HK-2 (cell line): Measurements from ENCODE around the gene TBC1D4.
A peak's percentile ranks its signal among the peaks of the same experiment; 100 is the strongest.
"Not testable (repeated sequence)": the region's sequence is repeated elsewhere in the genome, so short reads cannot be mapped to it uniquely, and the experiment has no call there.

Experiments used
- DNase-seq: peaks from one replicate; pipeline ENCODE4 v3.0.0-alpha.2; 2018; ENCODE audit not compliant: unreplicated experiment

Gene TBC1D4

GRCh38 chr13:75360170-75360569 lies 121.8 kb downstream of the TBC1D4 start:
- DNase-seq, result no peak

- DNase-seq, result peak; percentile 24
These were observed 122.7 kb downstream of the TBC1D4 start for GRCh38 chr13:75359266-75359665.

GRCh38 chr13:75357576-75358289 lies 124.2 kb downstream of the TBC1D4 start:
- peak; percentile 31 for DNase-seq

- no peak for DNase-seq
These were observed 125.5 kb downstream of the TBC1D4 start for GRCh38 chr13:75356421-75356820.

GRCh38 chr13:75355609-75356008 lies 126.4 kb downstream of the TBC1D4 start:
- no peak for DNase-seq

GRCh38 chr13:75353781-75354193 lies 128.2 kb downstream of the TBC1D4 start:
- no peak for DNase-seq

GRCh38 chr13:75352641-75353327 lies 129.2 kb downstream of the TBC1D4 start:
- no peak for DNase-seq

- not testable (repeated sequence) for DNase-seq
These were observed 130.4 kb downstream of the TBC1D4 start for GRCh38 chr13:75351538-75351937.

- DNase-seq, result no peak
These were observed 134.0 kb downstream of the TBC1D4 start for GRCh38 chr13:75347925-75348324.

- DNase-seq, result no peak
These were observed 134.5 kb downstream of the TBC1D4 start for GRCh38 chr13:75347457-75347856.

- no peak for DNase-seq
These were observed 136.8 kb downstream of the TBC1D4 start for GRCh38 chr13:75345193-75345592.

GRCh38 chr13:75341028-75341427 lies 140.9 kb downstream of the TBC1D4 start:
- DNase-seq, result no peak

GRCh38 chr13:75339635-75340374 lies 142.2 kb downstream of the TBC1D4 start:
- no peak for DNase-seq

GRCh38 chr13:75334634-75335447 lies 147.1 kb downstream of the TBC1D4 start:
- no peak for DNase-seq

GRCh38 chr13:75333103-75333502 lies 148.9 kb downstream of the TBC1D4 start:
- DNase-seq, result no peak

- DNase-seq, result no peak
These were observed 150.1 kb downstream of the TBC1D4 start for GRCh38 chr13:75331792-75332349.

- no peak for DNase-seq
These were observed 151.2 kb downstream of the TBC1D4 start for GRCh38 chr13:75330770-75331169.

GRCh38 chr13:75329723-75330122 lies 152.2 kb downstream of the TBC1D4 start:
- no peak for DNase-seq

GRCh38 chr13:75329097-75329496 lies 152.9 kb downstream of the TBC1D4 start:
- DNase-seq, result no peak

GRCh38 chr13:75327135-75327510 lies 154.8 kb downstream of the TBC1D4 start:
- no peak for DNase-seq
